ENCODE measurements around the gene RHOC.

Gene RHOC

GRCh38 chr1:112717263-112717873, 10.4 kb upstream of the RHOC start:
- DNase-seq, result no peak

- peak; percentile 75 for DNase-seq
These were observed 9.3 kb upstream of the RHOC start for GRCh38 chr1:112716133-112716720.

GRCh38 chr1:112715264-112716053, 8.5 kb upstream of the RHOC start, which contains the start of gene PPM1J:
Gene PPM1J, minus strand, starts transcription at chr1:112715332. Its CDS starts 31 bp downstream, at chr1:112715301.
- DNase-seq, result peak; percentile 90

GRCh38 chr1:112714313-112715263, 7.7 kb upstream of the RHOC start:
- no peak for DNase-seq

GRCh38 chr1:112713466-112714312, 6.8 kb upstream of the RHOC start:
- DNase-seq, result peak; percentile 91

- no peak for DNase-seq
These were observed 5.8 kb upstream of the RHOC start for GRCh38 chr1:112712701-112713128.

- DNase-seq, result no peak
These were observed 5.3 kb upstream of the RHOC start for GRCh38 chr1:112712191-112712590.

GRCh38 chr1:112711670-112712069, 4.7 kb upstream of the RHOC start:
- DNase-seq, result no peak

GRCh38 chr1:112711041-112711440, 4.1 kb upstream of the RHOC start:
- no peak for DNase-seq

GRCh38 chr1:112710586-112710985, 3.7 kb upstream of the RHOC start:
- DNase-seq, result no peak

GRCh38 chr1:112710159-112710558, 3.2 kb upstream of the RHOC start:
- DNase-seq, result no peak

- no peak for DNase-seq
These were observed 1.6 kb upstream of the RHOC start for GRCh38 chr1:112708489-112708888.

GRCh38 chr1:112708002-112708448, 1.1 kb upstream of the RHOC start:
- no peak for DNase-seq

- DNase-seq, result peak; percentile 40
These were observed 484 bp upstream of the RHOC start for GRCh38 chr1:112707221-112708001.

- peak; percentile 82 for DNase-seq
These were observed 1.8 kb downstream of the RHOC start for GRCh38 chr1:112704934-112705627.

- DNase-seq, result no peak
These were observed 2.5 kb downstream of the RHOC start for GRCh38 chr1:112704391-112704933.

- no peak for DNase-seq
These were observed 3.2 kb downstream of the RHOC start for GRCh38 chr1:112703706-112704105.

GRCh38 chr1:112702420-112703261, 4.3 kb downstream of the RHOC start:
- DNase-seq, result no peak

- no peak for DNase-seq
These were observed 4.9 kb downstream of the RHOC start for GRCh38 chr1:112702067-112702395.

Data from MV-4-11 (cell line).